Astrocyte (in vitro differentiated cells and primary cell): Measurements from ENCODE around the gene RESP18.

Experiments
- CTCF ChIP-seq: IDR thresholded peaks from 2 replicates; pipeline ENCODE4 v1.5.1; 2011; ENCODE audit warnings: low read depth, mild to moderate bottlenecking, inconsistent platforms, low read length, moderate library complexity; ENCODE audit not compliant: insufficient read depth
- EZH2 ChIP-seq: IDR thresholded peaks from 2 replicates; pipeline ENCODE4 v1.6.1; 2012; ENCODE audit warnings: mild to moderate bottlenecking, low read length, inconsistent platforms; ENCODE audit not compliant: insufficient read depth

DNA sequence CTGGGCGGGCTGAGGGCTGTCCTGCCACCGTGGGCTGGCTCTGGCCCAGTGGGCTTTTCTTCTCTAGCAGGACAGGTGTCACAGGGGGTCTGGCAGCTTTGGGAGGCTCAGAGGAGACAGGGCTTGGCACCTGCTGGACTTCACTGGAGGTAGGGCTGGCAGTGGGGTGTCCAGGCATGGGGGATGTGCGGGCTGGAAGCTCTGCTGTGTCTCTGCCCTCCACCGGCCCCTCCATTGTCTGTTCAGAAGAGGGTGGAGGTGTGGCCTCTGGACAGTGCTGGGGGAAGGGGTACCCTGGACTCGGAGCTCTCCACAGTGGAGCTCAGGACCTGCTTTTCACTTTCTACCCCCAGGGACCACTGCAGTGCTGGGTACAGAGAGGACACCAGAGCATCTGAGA lies 32.5 kb downstream of the RESP18 start:
- TF ChIP-seq CTCF (no peak), EZH2 (no peak)
